ENCODE data around the gene FAAP20.

Gene FAAP20

DNA sequence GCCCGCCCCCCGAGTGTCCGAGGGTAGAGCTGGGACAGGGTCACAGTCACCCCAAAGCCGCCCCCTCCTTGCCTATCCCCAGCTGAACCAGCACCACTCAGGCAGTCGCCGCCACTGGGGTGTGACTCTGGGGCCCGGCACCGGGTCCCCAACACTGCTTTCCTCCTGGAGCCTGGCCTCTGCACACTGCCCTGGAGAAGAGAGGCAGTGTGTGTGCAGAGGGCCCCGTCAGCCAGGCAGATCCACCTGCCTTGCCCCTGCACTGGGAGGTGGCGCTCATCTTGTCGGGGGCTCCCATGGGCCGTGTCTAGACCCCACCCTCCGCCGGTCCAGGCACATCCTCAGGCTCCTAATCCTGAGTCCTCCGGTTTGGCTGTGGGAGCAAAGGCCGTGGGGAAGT lies 15.7 kb downstream of the FAAP20 start (continued):
- TF ChIP-seq, protein P1, sequence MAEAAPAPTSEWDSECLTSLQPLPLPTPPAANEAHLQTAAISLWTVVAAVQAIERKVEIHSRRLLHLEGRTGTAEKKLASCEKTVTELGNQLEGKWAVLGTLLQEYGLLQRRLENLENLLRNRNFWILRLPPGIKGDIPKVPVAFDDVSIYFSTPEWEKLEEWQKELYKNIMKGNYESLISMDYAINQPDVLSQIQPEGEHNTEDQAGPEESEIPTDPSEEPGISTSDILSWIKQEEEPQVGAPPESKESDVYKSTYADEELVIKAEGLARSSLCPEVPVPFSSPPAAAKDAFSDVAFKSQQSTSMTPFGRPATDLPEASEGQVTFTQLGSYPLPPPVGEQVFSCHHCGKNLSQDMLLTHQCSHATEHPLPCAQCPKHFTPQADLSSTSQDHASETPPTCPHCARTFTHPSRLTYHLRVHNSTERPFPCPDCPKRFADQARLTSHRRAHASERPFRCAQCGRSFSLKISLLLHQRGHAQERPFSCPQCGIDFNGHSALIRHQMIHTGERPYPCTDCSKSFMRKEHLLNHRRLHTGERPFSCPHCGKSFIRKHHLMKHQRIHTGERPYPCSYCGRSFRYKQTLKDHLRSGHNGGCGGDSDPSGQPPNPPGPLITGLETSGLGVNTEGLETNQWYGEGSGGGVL (tag by site-specific recombination; IDR thresholded peaks at IDR 0.05): no peak
- no peak for TF ChIP-seq BCL11A (tag by site-specific recombination; IDR thresholded peaks at IDR 0.05; ENCODE audit: low read depth)
- no peak for TF ChIP-seq ZIC2 (tag by site-specific recombination; IDR thresholded peaks at IDR 0.05)
- TF ChIP-seq, protein P2, sequence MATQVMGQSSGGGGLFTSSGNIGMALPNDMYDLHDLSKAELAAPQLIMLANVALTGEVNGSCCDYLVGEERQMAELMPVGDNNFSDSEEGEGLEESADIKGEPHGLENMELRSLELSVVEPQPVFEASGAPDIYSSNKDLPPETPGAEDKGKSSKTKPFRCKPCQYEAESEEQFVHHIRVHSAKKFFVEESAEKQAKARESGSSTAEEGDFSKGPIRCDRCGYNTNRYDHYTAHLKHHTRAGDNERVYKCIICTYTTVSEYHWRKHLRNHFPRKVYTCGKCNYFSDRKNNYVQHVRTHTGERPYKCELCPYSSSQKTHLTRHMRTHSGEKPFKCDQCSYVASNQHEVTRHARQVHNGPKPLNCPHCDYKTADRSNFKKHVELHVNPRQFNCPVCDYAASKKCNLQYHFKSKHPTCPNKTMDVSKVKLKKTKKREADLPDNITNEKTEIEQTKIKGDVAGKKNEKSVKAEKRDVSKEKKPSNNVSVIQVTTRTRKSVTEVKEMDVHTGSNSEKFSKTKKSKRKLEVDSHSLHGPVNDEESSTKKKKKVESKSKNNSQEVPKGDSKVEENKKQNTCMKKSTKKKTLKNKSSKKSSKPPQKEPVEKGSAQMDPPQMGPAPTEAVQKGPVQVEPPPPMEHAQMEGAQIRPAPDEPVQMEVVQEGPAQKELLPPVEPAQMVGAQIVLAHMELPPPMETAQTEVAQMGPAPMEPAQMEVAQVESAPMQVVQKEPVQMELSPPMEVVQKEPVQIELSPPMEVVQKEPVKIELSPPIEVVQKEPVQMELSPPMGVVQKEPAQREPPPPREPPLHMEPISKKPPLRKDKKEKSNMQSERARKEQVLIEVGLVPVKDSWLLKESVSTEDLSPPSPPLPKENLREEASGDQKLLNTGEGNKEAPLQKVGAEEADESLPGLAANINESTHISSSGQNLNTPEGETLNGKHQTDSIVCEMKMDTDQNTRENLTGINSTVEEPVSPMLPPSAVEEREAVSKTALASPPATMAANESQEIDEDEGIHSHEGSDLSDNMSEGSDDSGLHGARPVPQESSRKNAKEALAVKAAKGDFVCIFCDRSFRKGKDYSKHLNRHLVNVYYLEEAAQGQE (tag by site-specific recombination; IDR thresholded peaks at IDR 0.05): no peak
- TF ChIP-seq WT1 (tag by site-specific recombination; IDR thresholded peaks at IDR 0.05): no peak
- no peak for TF ChIP-seq KLF7 (tag by site-specific recombination; IDR thresholded peaks at IDR 0.05; ENCODE audit: borderline replicate concordance)
- no peak for TF ChIP-seq ZNF488 (tag by site-specific recombination; IDR thresholded peaks at IDR 0.05)
- TF ChIP-seq ZNF157 (tag by site-specific recombination; IDR thresholded peaks at IDR 0.05): no peak
- TF ChIP-seq SP3 (tag by site-specific recombination; IDR thresholded peaks at IDR 0.05): no peak

DNA sequence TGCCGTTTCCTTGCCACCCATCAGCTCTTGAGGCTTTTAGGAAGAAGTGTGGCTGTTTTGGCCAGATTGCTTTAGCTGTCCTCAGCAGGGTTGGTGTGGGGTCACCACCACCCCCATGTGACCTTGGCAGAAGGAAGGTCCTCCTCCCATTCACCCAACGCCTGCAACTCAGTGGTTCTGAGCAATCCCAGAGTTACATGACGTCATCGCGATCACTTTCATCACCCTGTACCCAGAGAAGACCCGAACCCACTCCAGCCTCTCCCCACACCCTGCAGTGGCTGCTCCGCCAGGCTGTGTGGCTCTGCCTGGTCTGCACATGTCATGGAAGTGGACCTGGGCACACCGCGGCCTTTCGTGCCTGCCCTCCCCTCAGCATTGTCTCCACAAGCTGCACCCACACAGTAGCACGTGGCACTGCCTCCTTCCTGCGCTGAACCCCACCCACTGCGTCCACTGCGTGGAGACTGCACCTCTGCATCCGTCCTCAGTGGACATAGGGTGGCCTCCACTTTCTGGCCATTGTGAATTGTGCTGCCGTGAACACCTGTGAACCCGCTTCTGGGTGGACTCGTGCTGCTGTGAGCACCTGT lies 16.5 kb downstream of the FAAP20 start:
- no peak overlapping the region for H3K4me3 ChIP-seq (ENCODE audit: low read depth, low read length)
- H3K36me3 ChIP-seq (ENCODE audit: control insufficient read depth in 2 of 2, insufficient read depth in 1 of 2, low read length in 2 of 2): peaks cover 0 to 61% of the 10 kb centered on the region in 2 experiments; a peak in 1 of 3 replicates
- TF ChIP-seq ZNF629 (tag by site-specific recombination; IDR thresholded peaks at IDR 0.05): no peak
- TF ChIP-seq, protein P3, sequence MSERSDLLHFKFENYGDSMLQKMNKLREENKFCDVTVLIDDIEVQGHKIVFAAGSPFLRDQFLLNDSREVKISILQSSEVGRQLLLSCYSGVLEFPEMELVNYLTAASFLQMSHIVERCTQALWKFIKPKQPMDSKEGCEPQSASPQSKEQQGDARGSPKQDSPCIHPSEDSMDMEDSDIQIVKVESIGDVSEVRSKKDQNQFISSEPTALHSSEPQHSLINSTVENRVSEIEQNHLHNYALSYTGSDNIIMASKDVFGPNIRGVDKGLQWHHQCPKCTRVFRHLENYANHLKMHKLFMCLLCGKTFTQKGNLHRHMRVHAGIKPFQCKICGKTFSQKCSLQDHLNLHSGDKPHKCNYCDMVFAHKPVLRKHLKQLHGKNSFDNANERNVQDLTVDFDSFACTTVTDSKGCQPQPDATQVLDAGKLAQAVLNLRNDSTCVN (tag by site-specific recombination; optimal IDR thresholded peaks at IDR 0.05): no peak
- no peak for TF ChIP-seq SP3 (tag by site-specific recombination; IDR thresholded peaks at IDR 0.05)
- no peak for TF ChIP-seq ZNF747 (tag by site-specific recombination; IDR thresholded peaks at IDR 0.05)
- TF ChIP-seq TCF7L2 (IDR thresholded peaks at IDR 0.05; ENCODE audit: borderline replicate concordance, low read depth, low read length): no peak
- no peak for TF ChIP-seq SETDB1 (IDR thresholded peaks at IDR 0.05; ENCODE audit: insufficient read length, low read length)
- no peak for TF ChIP-seq ZBTB21 (tag by site-specific recombination; IDR thresholded peaks at IDR 0.05)
- no peak for TF ChIP-seq ZFP3 (tag by site-specific recombination; IDR thresholded peaks at IDR 0.05; ENCODE audit: low read depth)
- TF ChIP-seq MZF1 (tag by site-specific recombination; IDR thresholded peaks at IDR 0.05; ENCODE audit: borderline replicate concordance): no peak
- no peak for TF ChIP-seq ZNF292 (tag by site-specific recombination; IDR thresholded peaks at IDR 0.05; ENCODE audit: borderline replicate concordance, low read depth)
- TF ChIP-seq MYNN (tag by site-specific recombination; IDR thresholded peaks at IDR 0.05; ENCODE audit: borderline replicate concordance): no peak
- no peak for TF ChIP-seq ZNF510 (tag by site-specific recombination; IDR thresholded peaks at IDR 0.05; ENCODE audit: insufficient replicate concordance)
- no peak for TF ChIP-seq SCRT1 (tag by site-specific recombination; IDR thresholded peaks at IDR 0.05; ENCODE audit: borderline replicate concordance)
- H3K4me1 ChIP-seq (ENCODE audit: control insufficient read depth, insufficient read depth, low read length): no peaks in the 10 kb centered on the region
- H3K27ac ChIP-seq (ENCODE audit: extremely low read depth, low read depth, low read length): no peak overlapping the region
- POLR2A ChIA-PET: no interaction called here
- no peaks in the 10 kb centered on the region for H3K9me3 ChIP-seq (ENCODE audit: control insufficient read depth, insufficient read depth, low read depth, low read length)
- CTCF ChIA-PET: interaction anchor here (0.7 to 2.4 kb wide), 2 partner anchors 17 to 24 kb away, joined by 3 to 8 read pairs; partner anchors contain the start of gene FAAP20
